Caco-2 (cell line): ENCODE measurements around the gene CASTOR1. TPM values are rescaled to one million over a fixed set of nuclear protein-coding genes. Genes with fewer than 3 reads are reported as not detected.

Experiments
- BruUV-seq: library from RNA; stranded (reverse); fragments of 400-500 nt; replicated peaks from 2 replicates; lab custom pipeline; 2021; lab: Mats Ljungman, UMichigan
- CTCF ChIA-PET: fragments of 300-600 bp; sonication (Branson Sonifier 250); formaldehyde crosslinking; loops from one replicate; lab custom pipeline; 2022; ENCODE audit warnings: antibody characterized with exemption; lab: Charles Lee
- POLR2A ChIA-PET: fragments of 300-600 bp; sonication (Branson Sonifier 250); formaldehyde crosslinking; loops from one replicate; lab custom pipeline; 2022; ENCODE audit warnings: antibody characterized with exemption; lab: Charles Lee
- DNase-seq, 2 experiments: peaks; one replicate each; pipeline versions ENCODE4 v3.0.0 to v3.0.0-alpha.2; 2020 to 2022
- H3K27me3 ChIP-seq: replicated peaks from 2 replicates; pipeline ENCODE4 v1.6.0; 2011; ENCODE audit warnings: low read length; ENCODE audit not compliant: control insufficient read depth, insufficient read depth
- H3K36me3 ChIP-seq: 2 replicates; pipeline ENCODE4 v1.5.1; 2011; ENCODE audit warnings: low read length; ENCODE audit not compliant: control insufficient read depth, insufficient read depth
- H3K4me1 ChIP-seq: fragments of 250-450 bp; sonication (Bioruptor Pico); 2 replicates; pipeline ENCODE4 v1.5.1; 2020; ENCODE audit warnings: mild to moderate bottlenecking
- H3K4me3 ChIP-seq: 2 replicates; pipeline ENCODE4 v1.5.1; 2011; ENCODE audit warnings: low read depth, mild to moderate bottlenecking, control low read depth, low read length
- H3K9me3 ChIP-seq: fragments of 250-450 bp; sonication (Bioruptor Pico); 2 replicates; pipeline ENCODE4 v1.5.1; 2020; ENCODE audit warnings: mild to moderate bottlenecking, moderate library complexity
- H3K27ac Mint-ChIP-seq: one replicate; pipeline ENCODE4 v1.8.0; 2022; ENCODE audit warnings: mixed read lengths; ENCODE audit not compliant: unreplicated experiment
- H3K27me3 Mint-ChIP-seq: one replicate; pipeline ENCODE4 v1.8.0; 2022; ENCODE audit warnings: mixed read lengths; ENCODE audit not compliant: insufficient read depth, unreplicated experiment
- H3K36me3 Mint-ChIP-seq: one replicate; pipeline ENCODE4 v1.8.0; 2022; ENCODE audit warnings: mild to moderate bottlenecking, mixed read lengths; ENCODE audit not compliant: insufficient read depth, unreplicated experiment
- H3K4me1 Mint-ChIP-seq: one replicate; pipeline ENCODE4 v1.8.0; 2022; ENCODE audit warnings: low read depth, mixed read lengths; ENCODE audit not compliant: unreplicated experiment
- H3K4me3 Mint-ChIP-seq: one replicate; pipeline ENCODE4 v1.8.0; 2022; ENCODE audit warnings: mild to moderate bottlenecking, moderate library complexity, mixed read lengths; ENCODE audit not compliant: unreplicated experiment
- H3K9me3 Mint-ChIP-seq: one replicate; pipeline ENCODE4 v1.8.0; 2022; ENCODE audit warnings: mixed read lengths; ENCODE audit not compliant: unreplicated experiment
- intact Hi-C: fragments of 100-400 bp; cut with micrococcal nuclease; formaldehyde crosslinking; loops from one replicate; pipeline ENCODE4 v1.10.0; 2022; ENCODE audit not compliant: unreplicated experiment
- total RNA-seq: library from RNA; stranded (reverse); gene quantifications from 2 replicates; pipeline ENCODE4 v1.2.3, GENCODE V29; 2022
- TF ChIP-seq, protein P1 (sequence below), 2 experiments: fragments of 200-600 bp in 1 of 2; IDR thresholded peaks; 1 replicate in 1 of 2; 2 replicates in 1 of 2; pipeline versions ENCODE4 v1.5.1 to v1.8.0; 2011 to 2022; ENCODE audit warnings: antibody characterized with exemption in 1 of 2, control low read depth in 1 of 2, inconsistent platforms in 1 of 2, low read depth in 1 of 2, low read length in 1 of 2, mild to moderate bottlenecking in 1 of 2, moderate library complexity in 1 of 2; ENCODE audit not compliant: insufficient read depth in 1 of 2, severe bottlenecking in 1 of 2, unreplicated experiment in 1 of 2

Gene CASTOR1
- total RNA-seq, 1 experiment from 2014 or later, result 6.3 TPM

DNA sequence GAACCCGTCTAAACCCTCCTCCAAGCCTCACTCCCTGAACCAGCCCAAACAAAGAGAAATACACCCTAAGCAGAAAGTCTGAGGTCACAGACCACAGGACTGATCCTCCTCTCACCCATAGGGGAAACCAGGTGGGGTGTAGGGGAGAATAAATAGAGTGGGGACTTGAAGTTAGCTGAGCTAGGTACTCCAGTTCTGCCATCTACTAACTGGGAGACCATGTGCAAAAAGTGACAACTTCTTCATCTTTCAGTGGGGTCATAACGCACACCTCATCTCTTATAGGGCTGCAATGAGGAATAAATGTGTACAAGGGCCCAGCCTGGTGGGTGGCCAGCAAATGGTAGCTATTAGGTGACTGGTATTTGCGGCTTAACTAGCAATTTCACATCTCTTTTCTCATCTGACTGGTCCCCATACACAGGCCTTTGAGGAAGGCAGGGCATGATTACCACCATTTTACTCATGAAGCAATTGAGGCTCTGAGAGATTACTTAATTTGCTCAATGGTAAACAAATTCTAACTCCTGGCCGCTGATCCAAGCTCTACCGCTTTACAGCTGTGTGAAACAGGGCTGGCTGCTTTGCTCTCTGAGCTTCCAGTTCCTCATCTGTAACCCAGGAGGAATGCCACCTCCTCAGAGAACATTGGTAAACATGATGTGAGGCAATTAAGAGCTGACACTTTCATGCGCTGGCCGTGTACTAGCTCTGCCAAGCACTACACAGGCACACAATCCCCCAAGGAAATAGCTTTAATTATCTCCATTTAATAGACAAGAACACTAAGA is 20.8 kb upstream of the CASTOR1 start:
- Mint-ChIP-seq H3K4me1 (peaks cover 33% of the 10 kb centered on the region), H3K4me3 (no peak overlapping the region), H3K9me3 (no peaks in the 10 kb centered on the region), H3K36me3 (peaks cover 1% of the 10 kb centered on the region), H3K27me3 (no peaks in the 10 kb centered on the region), H3K27ac (no peak overlapping the region)
- BruUV-seq, result no TSS peak
- H3K9me3 ChIP-seq, result no peaks in the 10 kb centered on the region
- no peak for DNase-seq
- POLR2A ChIA-PET, result no interaction called here
- no peaks in the 10 kb centered on the region for H3K27me3 ChIP-seq
- no peaks in the 10 kb centered on the region for H3K36me3 ChIP-seq
- CTCF ChIA-PET, result interaction anchor here (0.9 kb wide), 1 partner anchor 12 kb away, joined by 3 read pairs; no protein-coding TSS in a partner anchor
- peaks cover 4% of the 10 kb centered on the region; the same call in 1 of the 2 replicates for H3K4me1 ChIP-seq
- H3K4me3 ChIP-seq, result no peak overlapping the region
- intact Hi-C loops, result no loop called here
- TF ChIP-seq, protein P1, sequence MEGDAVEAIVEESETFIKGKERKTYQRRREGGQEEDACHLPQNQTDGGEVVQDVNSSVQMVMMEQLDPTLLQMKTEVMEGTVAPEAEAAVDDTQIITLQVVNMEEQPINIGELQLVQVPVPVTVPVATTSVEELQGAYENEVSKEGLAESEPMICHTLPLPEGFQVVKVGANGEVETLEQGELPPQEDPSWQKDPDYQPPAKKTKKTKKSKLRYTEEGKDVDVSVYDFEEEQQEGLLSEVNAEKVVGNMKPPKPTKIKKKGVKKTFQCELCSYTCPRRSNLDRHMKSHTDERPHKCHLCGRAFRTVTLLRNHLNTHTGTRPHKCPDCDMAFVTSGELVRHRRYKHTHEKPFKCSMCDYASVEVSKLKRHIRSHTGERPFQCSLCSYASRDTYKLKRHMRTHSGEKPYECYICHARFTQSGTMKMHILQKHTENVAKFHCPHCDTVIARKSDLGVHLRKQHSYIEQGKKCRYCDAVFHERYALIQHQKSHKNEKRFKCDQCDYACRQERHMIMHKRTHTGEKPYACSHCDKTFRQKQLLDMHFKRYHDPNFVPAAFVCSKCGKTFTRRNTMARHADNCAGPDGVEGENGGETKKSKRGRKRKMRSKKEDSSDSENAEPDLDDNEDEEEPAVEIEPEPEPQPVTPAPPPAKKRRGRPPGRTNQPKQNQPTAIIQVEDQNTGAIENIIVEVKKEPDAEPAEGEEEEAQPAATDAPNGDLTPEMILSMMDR (IDR thresholded peaks at IDR 0.05; ENCODE audit: insufficient read depth in 1 of 2, low read depth in 1 of 2, low read length in 1 of 2, severe bottlenecking in 1 of 2, unreplicated experiment in 1 of 2), result no peak

DNA sequence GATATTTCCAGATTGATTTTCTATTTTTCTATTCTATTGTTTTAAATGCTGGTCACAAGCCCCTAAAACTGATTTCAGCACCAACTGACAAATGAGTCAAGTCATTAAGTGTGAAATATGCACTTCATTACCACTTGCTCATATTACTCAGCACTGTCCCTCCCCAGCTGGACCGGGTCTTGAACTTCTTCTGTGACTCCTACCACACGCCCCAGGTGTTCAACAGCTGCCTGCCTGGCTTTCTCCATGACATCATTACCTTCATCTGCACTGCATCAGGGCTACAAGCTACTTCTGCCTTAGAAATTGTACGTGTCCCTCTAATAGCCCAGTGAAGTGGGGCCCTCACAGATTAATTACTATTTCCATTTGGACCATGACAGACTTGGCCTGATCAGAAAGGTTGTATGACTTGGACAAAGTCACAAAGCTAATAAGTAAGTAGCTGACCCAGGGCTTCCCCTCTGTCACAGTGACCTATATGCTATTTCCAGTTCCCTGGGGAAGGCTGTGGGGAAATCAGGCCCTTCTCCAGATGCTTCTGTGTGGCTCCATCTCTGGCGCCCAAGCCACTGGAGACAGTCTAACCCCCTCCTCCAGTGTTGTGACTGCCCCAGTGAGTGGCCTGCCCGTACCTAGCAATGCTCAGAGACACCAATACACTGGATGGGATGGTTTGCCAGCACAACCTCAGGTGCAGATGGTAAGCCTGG is 19.4 kb upstream of the CASTOR1 start:
- no peaks in the 10 kb centered on the region for H3K9me3 Mint-ChIP-seq
- peaks cover 33% of the 10 kb centered on the region for H3K4me1 Mint-ChIP-seq
- H3K9me3 ChIP-seq, result no peaks in the 10 kb centered on the region
- BruUV-seq, result no TSS peak
- no peaks in the 10 kb centered on the region for H3K27me3 ChIP-seq
- H3K4me1 ChIP-seq, result no peaks in the 10 kb centered on the region; the same call in 1 of the 2 replicates
- no peak overlapping the region for H3K27ac Mint-ChIP-seq
- TF ChIP-seq, protein P1 (IDR thresholded peaks at IDR 0.05; ENCODE audit: insufficient read depth in 1 of 2, low read depth in 1 of 2, low read length in 1 of 2, severe bottlenecking in 1 of 2, unreplicated experiment in 1 of 2), result no peak
- intact Hi-C loops, result no loop called here
- DNase-seq, result no peak
- ChIA-PET CTCF (interaction anchor here (0.9 kb wide), 1 partner anchor 21 kb away, joined by 3 read pairs; no protein-coding TSS in a partner anchor), POLR2A (no interaction called here)
- H3K36me3 Mint-ChIP-seq, result peaks cover 11% of the 10 kb centered on the region
- no peak overlapping the region for H3K4me3 Mint-ChIP-seq
- no peaks in the 10 kb centered on the region for H3K27me3 Mint-ChIP-seq
- no peak overlapping the region for H3K4me3 ChIP-seq
- H3K36me3 ChIP-seq, result no peaks in the 10 kb centered on the region

DNA sequence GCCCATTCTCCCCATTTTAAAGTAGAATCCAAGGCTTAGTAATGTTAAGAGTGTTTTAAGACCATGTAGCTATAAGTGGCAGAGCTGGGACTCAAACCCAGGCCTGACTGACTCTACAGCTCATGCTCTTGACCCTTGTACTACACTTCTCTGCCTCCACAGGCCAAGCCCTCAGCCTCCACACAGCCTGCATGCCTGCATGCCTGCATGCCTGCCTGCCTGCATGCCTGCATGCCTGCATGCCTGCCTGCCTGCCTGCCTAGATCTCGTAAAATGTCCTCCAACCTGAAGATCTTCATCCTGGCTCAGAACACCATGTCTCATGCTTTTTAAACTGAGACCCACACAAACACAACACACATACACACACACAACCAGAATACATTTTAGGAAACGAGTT is 18.8 kb upstream of the CASTOR1 start:
- no peaks in the 10 kb centered on the region for H3K9me3 ChIP-seq
- peaks cover 30% of the 10 kb centered on the region for H3K4me1 Mint-ChIP-seq
- ChIA-PET CTCF (interaction anchor here (0.9 kb wide), 1 partner anchor 20 kb away, joined by 3 read pairs; no protein-coding TSS in a partner anchor), POLR2A (interaction anchor here (0.5 to 1.7 kb wide), 2 partner anchors 10 to 19 kb away, joined by 4 to 7 read pairs; partner anchors contain the start of gene TBC1D10A)
- peaks cover 11% of the 10 kb centered on the region for H3K36me3 Mint-ChIP-seq
- H3K4me3 ChIP-seq, result no peak overlapping the region
- DNase-seq, result no peak
- H3K4me1 ChIP-seq, result no peaks in the 10 kb centered on the region; the same call in 1 of the 2 replicates
- intact Hi-C loops, result no loop called here
- no peaks in the 10 kb centered on the region for H3K36me3 ChIP-seq
- no peaks in the 10 kb centered on the region for H3K9me3 Mint-ChIP-seq
- H3K27ac Mint-ChIP-seq, result no peak overlapping the region
- TF ChIP-seq, protein P1 (IDR thresholded peaks at IDR 0.05; ENCODE audit: insufficient read depth in 1 of 2, low read depth in 1 of 2, low read length in 1 of 2, severe bottlenecking in 1 of 2, unreplicated experiment in 1 of 2), result no peak
- H3K4me3 Mint-ChIP-seq, result no peak overlapping the region
- H3K27me3 ChIP-seq, result no peaks in the 10 kb centered on the region
- BruUV-seq, result no TSS peak
- no peaks in the 10 kb centered on the region for H3K27me3 Mint-ChIP-seq
